NCI-H2081 (cell line): Measurements from ENCODE around the gene C2orf15.
A peak's percentile ranks its signal among the peaks of the same experiment; 100 is the strongest.
"Not testable (repeated sequence)": the region's sequence is repeated elsewhere in the genome, so short reads cannot be mapped to it uniquely, and the experiment has no call there.

Source experiments
- DNase-seq, 2 experiments: peaks; one replicate each; lab custom pipeline; 2025; lab: John Stamatoyannopoulos, UW

The C2orf15 gene

DNA sequence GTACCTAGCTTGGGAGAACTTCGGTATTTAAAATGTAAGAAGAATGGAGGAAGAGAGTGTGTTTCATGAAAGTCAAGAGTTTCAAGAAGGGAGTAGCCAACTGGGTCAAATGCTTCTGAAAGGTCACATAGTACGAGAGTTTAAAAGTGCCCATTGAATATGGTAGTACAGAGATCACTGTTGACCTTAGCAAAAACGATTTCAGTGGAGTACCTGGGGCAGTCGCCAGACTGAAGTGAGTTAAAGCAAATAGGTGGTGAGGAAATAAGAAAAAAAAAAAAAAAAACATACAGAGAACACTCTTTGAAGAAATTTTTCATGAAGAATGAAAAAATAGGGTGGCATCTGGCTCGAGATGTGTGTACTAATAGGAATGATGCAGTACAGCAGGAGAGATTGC, 24.7 kb downstream of the C2orf15 start:
- no peak for DNase-seq

DNA sequence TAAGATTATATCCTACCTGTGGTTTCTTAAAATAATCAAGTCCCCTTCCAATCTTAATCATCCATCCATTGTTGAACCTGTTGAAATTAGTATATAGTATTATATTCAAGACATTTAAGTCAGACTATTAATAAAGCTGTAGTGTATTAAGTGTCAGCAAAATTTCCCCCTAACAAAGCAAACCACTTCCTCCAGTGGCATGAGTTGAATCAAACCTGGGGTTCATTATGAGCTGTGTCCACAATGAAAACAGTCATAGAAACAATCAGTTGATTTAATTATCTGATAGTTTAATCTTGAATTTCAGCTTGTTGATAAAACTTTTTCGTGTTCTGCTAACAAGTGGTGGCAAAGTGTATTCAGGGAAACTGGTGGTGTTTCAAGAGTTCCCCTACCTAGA, 28.0 kb downstream of the C2orf15 start:
- DNase-seq = no peak

DNA sequence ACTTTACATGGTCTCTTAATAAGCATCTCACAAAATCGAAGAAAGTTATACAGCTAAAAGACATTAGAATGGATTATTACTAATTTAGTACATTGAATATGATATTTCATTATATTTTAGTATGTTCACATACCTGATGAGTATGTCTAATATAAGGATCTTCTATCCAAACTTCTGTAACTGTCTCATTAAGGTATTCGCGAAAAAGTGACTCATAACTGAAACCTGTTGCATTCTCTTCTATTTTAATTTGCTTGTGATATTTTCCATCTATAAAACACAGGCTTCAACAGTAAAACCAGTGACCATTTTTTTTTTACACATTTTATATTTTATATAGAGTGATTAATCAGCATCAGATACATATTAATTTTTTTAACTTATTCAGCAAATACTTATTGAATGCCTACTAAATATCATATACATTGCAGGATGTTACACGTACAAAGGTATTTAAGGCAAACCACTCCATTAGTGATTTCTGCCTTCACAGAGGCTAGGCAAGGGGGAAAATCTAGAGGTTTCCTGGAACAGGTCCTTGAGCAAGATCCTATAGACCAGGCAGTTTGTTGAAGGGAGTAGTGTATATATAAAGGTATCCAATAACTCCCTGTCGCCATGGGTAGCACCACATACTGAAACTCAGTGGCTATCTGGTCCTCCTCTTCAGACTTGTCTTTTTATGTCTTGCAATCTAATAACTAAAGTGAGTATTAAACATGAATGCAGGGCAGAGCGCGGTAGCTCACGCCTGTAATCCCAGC, 30.1 kb downstream of the C2orf15 start:
- no peak for DNase-seq

DNA sequence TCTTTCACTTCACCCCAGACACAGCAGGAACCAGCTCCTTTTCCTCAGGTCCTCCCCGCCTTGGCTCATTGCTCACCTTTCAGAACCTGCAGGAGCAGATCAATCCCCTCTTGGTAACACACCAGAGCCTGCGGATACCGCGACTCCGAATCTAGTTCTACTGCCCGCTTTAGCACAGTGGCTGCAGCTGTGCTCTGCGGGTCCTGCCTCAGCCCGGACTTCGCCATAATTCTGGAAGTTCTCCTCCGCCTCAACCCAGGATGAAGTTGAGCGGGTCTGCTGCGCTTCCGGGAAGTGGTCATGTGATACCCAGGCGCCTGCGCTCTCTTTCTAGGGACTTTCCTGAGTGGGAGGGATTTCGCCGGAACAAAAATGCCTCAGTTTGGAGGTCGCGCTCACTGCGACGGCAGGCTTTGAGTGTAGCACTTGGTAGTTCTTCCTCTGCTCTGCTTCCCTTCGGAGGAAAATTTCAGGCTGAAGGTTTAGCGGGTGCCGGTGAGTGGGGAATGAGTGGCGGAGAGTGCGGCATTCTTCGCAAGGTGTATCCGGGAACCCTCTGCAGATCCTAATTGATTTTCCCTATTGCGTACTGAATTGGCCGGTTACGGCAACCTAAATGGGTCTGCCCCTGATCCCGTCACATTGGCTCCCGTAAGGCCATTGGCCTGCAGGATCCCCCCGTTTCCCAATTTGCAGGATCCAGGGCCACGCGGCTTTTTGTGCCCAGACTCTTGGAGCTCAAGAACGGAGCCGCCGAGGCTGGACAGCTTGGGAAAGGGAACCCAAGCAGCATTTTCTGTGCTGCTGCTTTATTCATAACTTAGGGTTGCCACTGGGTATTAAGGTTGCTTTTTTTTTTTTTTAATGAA, 39.5 kb downstream of the C2orf15 start, which contains the start of the genes MITD1 and MRPL30:
Gene MITD1, minus strand, starts transcription at position 304 of the 869 bp plus-strand sequence. Its CDS starts 77 bp downstream, at position 227.
Gene MRPL30, plus strand, starts transcription at position 430 of the 869 bp plus-strand sequence. CDS start 5,020 bp downstream, outside the sequence.
- peak; percentile 92 to 96 for DNase-seq

DNA sequence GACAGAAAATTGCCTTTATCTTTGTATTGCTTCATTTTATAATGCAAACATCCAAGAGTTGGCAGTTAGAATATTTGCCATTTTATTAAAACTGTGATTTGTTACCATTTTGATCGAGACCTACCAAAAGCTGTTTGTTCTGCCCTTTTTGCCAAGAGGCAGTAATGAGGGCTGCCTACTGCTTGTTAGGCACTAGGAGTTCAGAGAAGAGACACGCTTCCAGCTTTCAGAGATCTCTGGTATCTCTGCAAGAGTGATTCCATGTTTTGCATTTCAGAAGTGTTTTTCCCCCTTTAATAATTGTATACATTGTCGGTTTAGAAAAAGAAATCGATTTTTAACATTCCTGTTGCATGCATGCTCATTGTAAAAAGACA, 40.1 kb downstream of the C2orf15 start:
- DNase-seq = peak in 1 of 2 experiments; percentile 18

DNA sequence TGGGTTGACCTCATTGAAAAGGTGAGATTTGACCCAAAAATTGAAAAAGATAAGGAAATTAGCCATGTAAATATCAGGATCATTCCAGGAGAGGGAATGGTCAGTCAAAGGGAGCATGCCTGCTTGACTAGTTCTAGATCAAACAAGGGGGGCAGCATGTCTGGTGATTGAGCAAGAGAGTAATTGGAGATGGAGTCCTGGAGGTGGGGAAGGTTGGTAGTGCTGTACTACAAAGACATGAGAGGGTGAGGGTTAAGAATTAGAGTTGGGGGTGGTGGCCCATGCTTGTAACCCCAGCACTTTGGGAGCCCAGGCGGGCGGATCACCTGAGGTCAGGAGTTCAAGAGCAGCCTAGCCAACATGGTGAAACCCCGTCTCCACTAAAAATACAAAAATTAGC, 41.5 kb downstream of the C2orf15 start:
- no peak for DNase-seq

DNA sequence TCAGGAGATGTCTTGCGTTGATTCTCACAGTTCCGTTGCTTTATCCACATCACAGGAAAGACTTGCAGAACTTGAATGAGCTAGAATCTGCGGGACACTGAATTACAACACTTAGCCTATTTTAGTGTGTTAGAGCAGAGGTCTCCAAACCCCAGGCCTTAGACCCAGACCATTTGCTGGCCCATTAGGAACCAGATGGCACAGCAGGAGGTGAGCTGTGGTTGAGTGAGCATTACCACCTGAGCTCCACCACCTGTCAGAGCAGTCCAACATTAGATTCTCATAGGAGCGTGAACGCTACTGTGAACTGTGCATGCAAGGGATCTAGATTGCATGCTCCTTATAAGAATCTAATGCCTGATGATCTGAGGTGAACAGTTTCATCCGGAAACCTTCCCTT, 43.3 kb downstream of the C2orf15 start:
- DNase-seq = no peak

DNA sequence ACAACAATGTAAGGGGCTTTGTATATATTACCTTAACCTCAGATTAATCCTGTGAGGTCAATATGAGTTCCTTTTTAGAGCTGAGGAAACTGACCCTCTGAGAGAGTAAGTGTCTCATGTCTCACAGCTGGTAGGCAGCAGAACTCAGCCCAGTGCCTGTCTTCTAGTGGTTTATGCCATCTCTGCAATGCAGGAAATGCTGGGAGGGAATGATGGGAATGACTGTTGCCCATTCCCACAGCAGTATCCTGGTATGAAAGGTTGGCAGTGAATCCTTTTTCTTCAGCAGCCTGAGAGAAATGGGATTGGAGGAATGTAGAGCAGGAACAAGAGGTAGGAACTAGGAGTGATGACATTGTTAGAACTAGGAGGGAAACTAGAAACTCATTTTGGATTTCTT, 45.5 kb downstream of the C2orf15 start:
- no peak for DNase-seq

DNA sequence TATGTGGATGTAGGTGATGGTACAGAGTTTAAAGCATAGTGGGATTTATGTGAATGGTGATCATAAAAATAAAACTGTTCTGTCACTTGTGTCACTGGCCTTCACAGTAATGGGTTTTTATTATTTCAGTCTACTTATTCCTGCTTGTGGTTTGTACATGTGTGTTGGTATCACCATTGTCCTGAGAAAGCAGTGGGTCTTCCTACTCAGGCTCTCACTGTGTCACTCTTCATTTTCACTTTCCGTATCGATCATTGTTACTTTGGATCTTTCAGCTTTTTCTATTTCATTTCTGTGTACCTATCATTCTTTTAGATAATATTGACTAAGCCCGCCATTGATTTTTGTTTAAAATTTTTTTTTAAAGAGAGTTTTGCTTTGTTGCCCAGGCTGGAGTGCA, 46.9 kb downstream of the C2orf15 start:
- DNase-seq = no peak

DNA sequence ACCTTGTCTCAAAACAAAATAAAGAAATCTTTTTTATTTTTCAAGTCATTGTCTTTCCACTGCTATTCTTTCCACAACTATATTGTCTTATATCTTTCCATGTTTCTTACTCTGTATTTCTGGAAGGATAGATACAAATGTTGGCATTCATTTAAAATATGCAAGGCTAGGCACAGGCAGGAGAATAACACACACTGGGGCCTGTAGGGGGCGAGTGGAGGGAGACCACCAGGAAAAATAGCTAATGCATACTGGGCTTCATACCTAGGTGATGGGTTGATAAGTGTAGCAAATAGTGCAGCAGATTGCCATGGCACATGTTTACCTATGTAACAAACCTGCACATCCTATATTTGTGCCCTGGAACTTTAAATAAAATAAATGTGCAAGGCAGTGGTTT, 49.0 kb downstream of the C2orf15 start:
- no peak for DNase-seq

DNA sequence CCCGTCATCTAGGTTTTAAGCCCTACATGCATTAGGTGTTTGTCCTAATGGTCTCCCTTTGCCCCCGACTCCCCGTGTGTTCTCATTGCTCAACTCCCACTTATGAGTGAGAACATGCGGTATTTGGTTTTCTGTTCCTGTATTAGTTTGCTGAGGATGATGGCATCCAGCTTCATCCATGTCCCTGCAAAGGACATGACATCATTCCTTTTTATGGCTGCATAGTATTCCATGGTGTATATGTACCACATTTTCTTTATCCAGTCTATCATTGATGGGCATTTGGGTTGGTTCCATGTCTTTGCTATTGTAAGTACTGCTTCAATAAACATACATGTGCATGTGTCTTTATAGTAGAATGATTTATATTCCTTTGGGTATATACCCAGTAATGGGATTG, 50.9 kb downstream of the C2orf15 start:
- not testable (repeated sequence) for DNase-seq

DNA sequence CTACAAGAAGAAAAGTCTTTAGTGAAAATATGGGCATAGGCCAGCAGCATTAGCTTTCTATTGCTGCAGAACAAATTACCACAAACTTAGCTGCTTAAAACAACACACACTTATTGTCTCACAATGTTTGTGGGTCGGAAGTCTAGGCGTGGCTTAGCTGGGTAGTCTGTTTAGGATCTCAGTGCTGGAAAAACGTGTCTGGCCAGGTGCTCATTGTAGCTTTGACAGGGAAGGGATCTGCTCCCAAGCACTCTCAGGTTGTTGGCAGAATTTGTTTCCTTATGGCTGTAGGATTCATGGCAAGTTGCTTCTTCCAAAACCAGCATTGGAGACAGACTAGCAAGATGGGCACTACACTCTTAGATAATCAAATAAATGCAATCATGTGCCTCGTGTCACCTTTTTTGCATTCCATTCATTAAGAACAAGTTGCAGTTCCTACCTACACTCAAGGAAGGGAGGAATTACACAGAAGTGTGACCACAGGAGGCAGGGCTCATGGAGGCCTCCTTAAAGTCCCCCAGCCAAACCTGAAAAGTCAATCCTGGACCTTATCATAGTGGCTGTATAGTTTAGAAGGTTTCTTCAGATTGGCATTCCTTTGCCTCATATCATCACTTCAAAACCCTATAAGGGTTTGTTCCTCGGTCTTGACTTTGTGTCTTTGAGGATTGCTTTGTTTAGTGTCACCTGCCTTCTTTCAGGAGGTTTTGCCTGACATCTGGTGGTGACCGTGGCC, 56.8 kb downstream of the C2orf15 start:
- DNase-seq = no peak

DNA sequence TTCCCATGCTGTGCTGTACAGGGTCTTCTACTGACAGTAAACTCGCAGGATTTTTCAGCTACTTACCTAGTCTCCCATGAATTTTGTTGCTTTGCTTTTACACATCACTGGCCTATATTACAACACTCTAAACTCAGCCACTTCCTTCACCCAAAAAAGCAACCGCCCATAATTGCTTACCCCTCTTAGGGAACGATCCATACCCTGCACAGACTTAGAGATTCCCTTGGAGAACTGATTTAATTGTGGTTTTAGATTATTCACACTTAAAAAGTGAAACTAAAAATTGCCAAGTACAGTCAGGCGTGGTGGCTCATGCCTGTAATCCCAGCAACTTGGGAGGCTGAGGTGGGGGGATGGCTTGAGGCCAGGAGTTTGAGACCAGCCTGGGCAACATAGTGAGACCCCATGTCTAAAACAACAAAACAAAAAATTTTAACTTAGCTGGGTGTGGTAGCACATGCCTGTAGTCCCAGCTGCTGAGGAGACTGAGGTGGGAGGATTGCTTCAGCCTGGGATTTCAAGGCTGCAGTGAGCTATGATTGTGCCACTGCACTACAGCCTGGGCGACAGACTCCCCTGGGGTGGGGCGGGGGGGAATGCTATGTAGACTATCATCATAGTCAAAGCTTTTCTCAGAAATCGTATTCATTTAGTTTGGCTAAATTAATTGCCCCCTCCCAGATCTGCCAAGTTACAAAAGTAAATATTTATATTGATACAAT, 58.7 kb downstream of the C2orf15 start:
- DNase-seq = no peak
